Activated effector memory CD4-positive, alpha-beta T cell treated with anti-CD3 and anti-CD28 coated beads, Interleukin-2, amount 50 U/mL, for 16 hours (primary cell): ENCODE results near the gene BTBD16.

Experiments used
- DNase-seq: peaks from one replicate; pipeline ENCODE4 v3.0.0-alpha.2; 2020

The BTBD16 gene

DNA sequence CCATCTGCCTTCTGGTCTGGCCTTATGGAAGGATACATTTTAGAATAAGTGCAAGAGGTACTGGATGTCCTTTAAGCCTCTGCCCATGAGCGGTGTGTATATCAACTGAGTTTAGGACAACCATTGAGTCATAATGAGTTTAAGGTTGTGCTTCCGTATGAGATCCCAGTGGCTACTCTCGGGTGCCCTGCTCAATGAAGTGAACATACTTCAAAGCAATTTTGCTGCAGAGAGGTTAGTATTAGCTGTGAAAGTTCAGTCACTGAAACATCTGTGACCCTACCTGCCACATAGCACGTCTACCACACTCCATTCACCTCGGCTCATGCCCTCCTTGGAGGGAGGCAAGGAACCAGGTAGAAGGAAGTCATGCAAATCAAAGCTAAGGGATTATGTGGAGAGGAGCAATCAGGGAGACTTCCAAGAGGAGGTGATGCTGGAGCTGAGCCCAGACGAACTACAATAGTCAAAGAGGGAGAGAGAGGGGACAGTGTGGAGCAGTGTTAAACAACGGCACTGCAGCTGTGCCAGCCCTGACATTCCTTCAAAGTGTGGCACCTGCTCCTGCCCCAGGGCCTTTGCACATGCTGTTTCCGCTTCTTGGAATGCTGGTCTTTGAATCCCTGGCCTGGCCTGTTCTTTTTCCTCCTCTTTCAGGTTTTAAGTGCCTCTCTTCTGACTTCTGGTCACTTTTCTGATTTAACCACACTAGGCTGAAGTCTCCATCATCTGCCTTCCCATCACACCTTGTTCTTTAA lies 25.4 kb downstream of the BTBD16 start:
- DNase-seq = no peak

DNA sequence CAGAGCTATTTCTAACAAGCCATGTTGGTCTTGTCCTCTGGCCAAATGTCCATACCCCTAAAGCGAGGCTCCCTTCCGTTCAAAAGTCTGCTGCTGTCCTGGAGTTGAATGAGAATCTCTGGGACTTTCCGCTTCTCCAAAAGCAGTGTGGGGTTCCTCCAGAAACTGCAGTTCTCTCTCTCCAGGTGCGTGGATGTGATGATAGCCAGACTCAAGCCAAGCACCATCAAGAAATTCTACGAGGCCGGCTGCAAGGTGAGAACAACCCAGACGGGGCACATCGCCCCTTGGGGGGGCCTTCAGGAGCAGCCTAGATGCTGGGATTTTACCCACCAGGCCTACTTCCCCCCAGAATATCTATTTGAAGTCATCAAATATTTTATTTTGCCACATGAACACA lies 26.5 kb downstream of the BTBD16 start:
- no peak for DNase-seq

DNA sequence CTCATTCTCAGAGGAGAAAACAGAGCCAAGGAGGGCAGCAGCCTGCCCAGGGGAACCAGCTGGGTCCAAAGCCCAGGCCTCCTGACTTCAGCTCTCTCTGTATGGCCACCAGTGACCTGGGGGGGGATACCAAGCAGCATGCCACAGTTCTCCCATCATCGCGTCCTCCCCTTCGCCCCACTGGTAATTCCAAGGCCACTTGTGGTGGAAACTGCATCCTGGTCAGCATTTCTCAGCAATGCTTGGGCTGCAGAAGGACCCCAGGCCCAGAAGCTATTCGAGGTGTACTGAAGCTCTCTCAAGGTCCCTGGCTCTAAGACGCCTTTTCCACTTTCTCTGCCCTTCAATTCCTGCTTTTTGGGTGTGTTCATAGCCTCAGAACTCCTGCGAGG lies 27.1 kb downstream of the BTBD16 start:
- DNase-seq = no peak

DNA sequence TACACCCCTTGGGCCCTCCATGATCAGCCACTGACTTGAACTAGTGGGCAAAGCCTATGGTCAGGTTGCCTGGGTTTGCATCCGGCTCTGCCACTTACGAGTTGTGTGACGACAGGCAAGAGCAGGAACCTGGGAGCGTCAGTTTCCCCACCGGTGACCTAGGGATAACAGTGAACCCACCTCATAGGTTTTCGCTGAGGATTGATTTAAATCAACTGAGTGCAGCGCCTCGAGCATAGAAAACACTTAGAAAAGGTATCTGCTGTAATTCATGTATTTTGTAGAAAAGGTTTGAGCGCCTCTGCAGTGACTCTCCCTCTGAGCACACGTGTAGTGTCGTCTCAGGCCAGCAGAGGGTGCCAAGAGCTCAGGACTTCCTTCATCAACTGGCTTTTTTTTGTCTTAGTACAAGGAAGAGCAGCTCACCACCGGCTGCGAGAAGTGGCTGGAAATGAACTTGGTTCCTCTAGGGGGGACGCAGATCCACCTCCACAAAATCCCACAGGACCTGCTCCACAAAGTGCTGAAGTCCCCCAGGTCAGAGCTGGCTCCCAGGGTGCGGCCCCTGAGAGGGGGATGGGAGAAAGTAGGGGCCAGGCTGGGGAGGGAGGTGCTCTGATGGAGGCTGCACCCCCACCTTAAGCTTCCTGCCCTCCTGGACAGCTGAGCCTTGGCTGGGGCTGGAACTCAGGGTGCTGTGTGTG lies 27.7 kb downstream of the BTBD16 start:
- peak; percentile 86 for DNase-seq

DNA sequence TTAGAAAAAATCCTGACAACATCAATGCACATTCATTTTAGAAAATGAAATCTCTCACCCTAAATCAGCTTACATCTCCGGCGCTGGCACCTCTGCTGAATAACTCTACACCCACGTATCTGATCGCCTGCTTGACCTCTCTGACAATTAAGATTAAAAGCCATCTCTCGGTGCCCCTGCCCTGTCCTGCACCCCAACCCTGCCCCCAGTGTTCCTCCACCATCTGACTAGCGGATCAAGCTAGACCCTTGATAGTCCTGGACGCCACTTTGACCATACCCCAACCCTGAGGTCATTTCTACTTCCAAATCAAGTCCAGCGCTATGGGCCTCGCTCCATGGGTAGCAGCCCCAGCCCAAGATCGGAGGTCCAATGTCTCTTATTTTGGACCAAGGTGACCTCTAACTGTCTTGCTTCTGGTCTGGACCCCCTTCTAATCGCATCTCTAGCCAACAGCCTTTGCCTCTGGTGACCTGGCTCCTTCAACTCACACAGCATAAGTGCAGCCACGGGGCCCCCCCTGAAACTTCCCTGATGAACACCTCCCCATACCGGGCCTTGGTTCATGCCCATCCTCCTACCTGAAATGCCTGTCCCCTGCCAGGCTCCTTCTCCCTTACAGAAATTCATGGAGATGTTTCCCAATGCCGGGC lies 28.5 kb downstream of the BTBD16 start:
- DNase-seq = no peak

DNA sequence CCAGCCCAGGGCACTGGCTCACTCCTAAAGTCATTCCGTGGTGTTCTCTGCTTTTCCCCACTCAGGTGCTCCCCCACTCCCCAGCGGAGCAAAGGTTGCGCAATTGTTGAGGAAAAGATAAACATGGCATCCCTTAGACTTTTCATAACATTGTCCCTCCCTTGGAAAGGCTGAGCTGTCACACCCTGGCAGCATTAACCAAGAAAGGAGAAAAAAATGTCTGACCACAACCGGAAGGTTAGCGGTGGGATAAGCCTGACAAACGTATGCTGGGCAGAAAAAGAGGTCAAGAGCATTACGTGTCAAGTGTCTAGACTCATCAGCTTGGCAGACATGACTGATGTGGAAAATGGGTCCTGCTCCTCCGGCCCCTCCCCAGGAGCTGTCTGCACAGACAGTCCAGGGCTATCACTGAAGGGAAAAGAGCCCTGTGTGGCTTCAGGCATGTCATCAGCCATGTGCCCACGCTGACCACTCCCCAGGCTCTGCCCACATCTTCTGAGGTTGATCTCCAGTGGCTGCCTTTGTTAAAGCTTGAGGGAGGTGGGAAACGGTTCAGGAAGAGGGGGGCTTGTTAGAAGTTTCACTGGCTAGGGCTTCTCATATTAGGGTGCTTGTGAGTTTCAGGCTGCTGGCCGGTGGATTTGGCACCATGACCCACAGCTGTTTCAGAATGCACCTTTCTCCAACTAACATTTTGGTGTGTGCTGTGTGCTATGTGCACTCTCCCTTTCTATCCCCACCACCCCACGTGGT lies 30.1 kb downstream of the BTBD16 start:
- no peak for DNase-seq

DNA sequence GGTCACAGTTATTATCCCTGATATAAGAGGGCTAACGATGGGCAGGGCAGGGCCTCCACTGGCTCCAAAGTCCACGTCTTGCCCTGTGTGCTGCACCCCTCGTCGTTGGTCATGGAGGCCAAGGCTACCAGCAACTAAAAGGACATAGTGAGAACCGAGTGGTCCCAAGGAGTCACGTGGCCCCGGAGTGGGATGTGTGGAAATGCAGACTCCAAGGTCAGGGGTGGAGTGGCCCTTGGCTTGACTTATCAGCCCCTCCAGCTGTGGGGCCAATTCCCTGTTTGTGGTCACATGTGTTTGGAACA lies 30.7 kb downstream of the BTBD16 start:
- no peak for DNase-seq

DNA sequence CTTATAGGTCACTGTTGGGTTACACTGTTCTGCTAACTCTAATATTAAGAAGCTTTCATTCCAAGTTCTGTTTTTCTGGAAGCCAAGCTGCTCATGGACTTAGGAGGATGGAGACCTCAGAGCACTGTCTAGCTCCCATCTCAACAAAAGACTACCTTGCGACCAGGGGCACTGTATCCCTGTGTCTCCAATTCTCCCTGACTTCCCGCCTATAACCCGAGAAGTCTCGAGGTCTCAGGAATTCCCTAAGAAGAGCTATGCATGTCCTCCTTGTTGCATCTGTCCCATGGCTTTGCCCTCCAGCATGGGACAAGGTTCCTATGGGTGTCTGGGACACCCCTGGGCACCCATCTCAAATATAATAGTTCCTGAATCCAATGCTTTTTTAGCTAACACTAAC lies 31.2 kb downstream of the BTBD16 start:
- no peak for DNase-seq

DNA sequence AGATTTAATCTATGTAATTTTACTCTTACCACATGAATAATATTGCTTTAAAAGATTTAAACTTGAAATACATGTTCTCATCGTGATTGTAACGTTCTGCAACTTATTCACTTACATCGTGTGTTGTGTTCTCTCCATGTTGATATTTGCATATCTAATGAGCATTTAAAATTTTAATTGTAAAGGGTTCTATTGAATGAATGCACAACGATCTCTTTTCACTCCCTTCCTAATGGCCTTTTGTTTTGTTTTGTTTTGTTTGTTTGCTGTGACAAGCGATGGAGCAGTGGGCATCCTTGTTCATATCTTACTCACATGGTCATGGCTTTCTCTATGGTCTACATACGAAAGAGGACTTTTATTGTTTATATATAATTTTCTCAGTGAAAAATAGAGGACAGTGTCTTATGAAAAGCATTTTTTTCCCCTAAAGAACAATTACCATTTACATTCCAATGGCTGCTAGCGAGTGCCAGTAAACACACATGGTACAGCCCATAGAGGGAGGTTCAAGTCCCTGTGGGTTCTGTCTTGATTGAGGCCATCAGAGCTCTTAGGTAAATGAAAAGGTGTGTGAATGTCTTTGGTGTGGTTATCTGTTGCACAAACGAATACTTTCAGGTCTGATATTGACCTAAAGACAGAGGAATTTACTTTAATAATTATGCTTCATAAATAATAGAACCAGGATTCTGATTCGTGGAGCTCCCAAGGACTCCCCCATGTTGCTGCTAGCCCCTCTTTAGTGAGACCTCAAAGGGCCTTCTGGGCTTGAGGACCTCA lies 32.4 kb downstream of the BTBD16 start:
- DNase-seq = no peak

DNA sequence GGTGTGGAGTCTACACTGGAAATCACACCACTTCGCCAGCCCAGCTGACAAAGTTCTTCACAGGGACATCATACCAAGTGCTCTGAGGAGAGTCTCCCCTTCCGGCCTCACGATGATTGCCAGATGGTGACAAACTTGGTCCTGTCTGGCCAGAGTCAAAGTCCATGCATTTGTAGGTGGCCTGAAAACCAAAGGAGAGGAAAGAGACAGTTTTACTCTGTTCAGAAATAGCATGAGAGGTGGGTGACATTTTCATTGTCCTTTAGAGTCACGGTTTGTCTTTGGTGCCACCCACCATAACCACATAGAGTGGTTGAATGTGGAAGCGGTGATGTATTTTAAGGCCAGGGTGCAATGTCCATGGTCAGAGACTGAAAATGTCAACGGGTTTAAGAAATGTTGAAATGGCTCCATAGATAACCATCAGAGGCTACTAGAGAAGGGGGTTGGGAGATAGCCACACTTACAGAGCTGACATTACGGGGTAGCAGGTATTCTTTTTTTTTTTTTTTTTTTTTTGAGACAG lies 33.0 kb downstream of the BTBD16 start:
- no peak for DNase-seq

DNA sequence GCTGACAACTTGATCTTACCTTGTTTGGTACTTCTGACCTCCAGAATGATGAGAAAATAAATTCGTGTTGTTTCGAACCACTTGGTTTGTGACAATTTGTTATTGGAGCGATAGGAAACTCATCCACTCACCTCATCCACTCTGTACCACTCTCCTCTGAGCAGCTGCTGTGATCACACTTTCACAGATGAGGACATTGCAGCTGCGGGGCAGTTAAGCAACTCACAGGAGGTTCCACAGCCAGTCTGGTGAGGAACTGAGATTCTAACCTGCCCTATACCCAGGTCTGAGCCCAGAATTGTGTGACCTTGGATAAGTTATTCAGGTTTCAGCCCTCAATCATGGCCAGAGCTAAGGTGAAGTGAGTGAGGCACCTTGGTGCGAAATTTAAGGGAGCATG lies 35.2 kb downstream of the BTBD16 start:
- DNase-seq = no peak

DNA sequence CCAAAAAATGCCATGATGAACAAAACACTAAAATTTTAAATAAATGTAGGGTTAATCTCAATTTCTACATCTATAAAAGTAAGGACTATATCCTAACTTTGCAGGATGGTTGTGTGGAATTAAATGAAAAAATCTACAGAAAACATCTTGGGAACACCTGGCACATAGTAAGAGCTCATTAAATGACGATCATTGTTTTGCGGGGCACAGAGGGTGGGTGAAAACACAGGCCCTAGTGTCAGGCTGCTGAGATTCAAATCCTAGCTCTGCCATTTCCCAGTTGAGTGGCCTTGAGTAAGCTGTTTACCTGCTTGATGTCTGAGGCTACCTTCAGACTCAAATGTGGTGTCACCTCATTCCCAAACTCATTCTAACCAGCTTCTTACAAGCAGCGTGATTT lies 35.6 kb downstream of the BTBD16 start:
- no peak for DNase-seq

DNA sequence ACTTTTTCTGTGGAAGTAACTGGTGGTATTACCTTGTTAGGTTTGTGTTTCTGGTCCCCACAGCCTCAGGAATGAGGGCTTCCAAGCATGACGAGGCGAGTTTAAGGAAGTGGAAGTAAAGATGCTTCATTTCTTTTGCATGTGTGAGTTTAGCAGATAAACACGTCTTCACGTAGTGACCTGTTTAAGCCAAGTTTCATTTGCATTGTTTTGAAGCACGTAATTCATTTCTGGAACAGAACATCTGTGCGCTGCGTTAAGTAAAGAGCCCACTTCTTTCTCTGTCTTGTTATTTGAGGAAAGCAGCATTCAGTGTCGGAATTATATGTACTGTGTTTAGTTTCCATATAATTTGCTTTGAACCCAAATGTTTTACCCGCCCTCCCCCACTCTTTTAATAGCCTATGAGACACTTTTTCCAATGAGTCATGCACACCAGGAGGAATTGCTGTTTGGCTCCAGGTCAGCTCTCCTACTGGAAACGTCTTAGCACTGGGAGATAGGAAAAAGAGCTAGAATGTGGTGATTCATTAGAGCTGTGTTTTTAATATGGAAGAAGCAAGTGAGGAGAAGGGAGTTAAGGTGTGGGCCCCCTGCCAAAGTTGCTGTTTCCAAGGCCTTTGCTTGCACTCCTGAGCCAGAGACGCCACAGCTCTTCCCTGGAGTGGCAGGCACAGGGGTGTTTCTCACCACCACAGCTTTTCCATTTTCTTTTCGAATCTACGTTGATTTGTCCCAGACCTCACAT lies 36.7 kb downstream of the BTBD16 start:
- DNase-seq = no peak

DNA sequence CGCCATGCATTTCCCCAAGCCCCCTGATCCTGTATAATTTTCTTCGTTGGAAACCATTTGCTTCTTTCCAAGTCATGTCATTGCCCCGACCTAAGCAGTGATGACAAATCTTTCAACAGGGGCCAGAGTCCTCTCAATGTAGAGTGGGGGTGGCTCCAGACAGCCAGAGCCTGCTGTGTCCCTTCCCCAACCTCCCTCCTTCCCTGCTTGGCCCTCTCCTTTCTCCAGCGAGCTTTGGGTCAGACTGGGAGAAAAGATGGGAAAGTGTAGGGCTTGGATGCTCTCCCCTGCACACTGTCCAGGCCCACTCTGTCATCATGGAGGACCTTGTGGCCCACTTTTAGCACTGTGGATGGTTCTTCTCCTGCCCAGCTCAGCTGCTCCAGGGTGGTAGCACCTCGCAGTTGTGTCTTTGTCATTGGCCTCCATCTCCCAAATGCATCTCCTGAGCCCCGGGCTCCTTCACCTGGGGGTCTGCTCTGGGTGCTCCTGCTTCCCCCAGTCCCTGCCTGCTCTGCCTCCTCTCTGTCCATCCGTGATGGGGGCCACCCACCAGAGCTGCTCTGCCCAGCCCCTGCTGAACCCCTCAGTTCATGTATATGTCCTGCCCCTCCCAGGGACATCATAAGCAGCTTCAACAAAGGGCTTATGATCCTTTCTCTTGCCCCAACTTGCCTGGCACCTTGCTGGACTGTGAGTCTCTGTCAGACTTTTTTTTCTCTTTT lies 37.5 kb downstream of the BTBD16 start:
- no peak for DNase-seq

DNA sequence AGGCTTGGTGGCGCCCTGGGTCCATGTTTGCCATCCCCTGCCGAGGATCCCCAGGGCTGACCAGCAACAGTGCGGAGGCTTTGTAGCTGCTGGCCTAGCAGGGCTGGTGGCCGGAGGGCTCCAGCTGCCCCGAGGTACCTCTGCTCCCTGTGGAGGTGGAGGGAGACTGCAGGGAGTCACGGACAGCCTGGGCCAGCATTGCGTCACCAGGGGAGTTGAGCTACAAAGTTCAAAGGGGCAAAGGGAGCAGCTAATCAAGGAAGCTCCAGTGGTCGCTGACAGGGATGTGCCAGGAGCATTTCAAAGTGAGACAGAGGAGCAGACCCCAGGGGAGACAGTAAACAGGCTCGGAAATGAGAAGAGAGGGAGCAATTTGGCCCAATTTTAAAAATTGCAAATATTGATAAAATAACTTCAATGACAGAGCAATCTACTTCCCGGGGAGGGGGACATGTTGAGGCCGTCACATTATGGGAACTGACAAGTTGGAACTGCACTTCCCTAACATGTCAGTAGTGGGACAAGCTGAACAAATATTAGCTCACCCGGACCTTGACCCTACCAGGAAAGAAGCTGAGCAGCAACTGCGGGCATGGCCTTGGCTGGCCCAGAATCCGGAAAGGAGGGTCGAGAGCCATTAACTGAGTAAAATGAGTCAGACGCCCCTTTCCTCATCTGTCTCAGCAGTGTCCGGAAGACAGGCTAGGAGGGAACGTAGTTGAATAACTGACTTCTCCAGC lies 39.4 kb downstream of the BTBD16 start:
- DNase-seq = no peak

DNA sequence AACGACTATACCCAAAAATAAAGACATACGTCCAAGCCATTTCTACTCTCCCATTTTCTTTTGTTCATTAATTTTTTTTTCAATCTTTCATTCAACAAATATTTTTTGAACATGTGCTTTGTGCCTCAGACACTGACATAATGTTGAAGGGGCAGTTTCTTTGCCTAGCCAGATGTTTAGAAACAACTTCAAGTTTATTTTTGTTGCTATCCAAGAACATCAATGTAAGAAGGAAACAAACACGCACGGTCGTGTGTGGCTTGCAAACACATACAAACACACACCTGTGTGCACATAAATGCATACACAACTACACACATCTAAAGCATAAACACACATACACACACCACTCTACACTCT lies 39.9 kb downstream of the BTBD16 start:
- no peak for DNase-seq

DNA sequence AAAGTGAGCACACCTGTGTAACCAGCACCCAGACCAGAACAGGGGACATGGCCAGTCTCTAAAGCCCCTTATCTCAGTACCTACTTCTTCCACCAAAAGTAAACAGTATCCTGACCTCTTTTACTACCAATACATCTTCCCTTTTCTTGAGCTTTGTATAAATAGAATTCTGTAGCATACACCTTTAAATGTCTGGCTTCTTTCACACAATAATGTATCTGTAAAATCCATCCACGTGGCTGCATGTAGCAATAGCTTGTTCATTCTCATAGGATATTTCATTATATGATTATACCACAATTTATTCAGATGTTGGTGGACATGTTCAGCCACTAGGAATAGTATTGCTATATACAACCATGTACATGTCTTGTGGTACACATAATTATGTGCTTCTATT lies 40.6 kb downstream of the BTBD16 start:
- DNase-seq = no peak

DNA sequence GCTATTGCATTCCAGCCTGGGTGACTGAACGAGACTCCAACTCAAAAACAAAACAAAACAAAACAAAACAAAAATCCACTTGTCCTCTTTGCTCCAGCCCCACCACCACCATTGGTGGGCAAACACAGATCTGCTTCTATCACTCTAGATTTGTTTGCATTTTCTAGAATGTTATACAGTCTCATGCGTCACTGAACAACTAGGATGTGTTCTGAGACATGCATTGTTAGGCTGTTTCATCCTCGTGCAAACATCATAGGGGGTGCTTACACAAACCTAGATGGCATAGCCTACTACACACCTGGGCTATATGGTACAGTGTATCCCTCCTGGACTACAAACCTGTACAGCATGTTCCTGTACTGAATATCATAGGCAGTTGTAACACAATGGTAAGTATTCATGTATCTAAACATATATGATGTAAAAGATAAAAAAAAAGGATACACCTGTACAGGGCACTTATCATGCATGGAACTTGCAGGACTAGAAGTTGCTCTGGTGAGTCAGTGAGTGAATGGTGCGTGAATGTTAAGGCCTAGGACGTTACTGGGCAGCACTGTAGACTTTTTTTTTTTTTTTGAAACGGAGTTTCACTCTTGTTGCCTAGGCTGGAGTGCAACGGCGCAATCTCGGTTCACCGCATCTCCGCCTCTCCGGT lies 45.3 kb downstream of the BTBD16 start:
- DNase-seq = no peak

DNA sequence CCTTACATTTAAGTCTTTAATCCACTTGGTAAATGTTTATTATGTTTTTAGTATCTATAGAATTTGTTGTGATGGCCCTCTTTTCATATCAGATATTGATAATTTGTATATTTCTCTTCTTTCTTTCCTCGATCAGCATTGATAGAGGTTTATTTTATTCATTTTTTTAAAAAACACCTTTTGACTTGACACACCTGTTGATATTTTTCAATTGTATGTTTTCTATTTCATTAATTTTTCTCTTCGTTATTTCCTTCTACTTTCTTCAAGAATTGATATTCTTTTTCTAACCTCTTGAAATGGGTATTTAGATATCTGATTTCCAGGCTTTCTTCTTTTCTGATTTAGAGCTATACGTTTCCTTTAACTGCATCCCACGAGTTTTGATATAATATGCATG lies 50.9 kb downstream of the BTBD16 start:
- no peak for DNase-seq

DNA sequence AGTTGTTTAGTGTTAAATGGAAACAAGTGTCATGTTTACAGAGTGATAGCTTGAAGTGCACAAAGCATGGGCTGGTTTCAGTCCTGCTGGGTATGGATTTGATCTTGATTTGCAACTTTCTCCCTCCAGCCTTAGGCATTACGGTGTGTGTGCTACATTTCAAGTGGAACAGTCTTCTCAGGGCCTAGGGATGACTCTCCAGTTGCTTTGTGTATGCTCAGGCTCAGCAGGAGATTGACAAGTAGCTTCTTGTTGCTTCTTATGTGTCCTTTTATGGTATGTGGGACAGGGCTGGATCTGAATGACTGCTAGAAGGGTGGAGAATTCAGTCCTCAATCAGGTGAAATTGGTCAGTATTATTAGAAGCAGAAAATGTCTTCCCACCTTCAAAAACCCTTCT lies 52.1 kb downstream of the BTBD16 start:
- no peak for DNase-seq
